Nephron (organoid): ENCODE measurements around the gene SKP2.
"Not testable (repeated sequence)": the region's sequence is repeated elsewhere in the genome, so short reads cannot be mapped to it uniquely, and the experiment has no call there.

Experiments used
- H3K27ac Mint-ChIP-seq, 3 experiments: 2 replicates each; pipeline ENCODE4 v1.8.0; 2020; ENCODE audit warnings: mixed read lengths in 3 of 3, mild to moderate bottlenecking in 2 of 3, moderate library complexity in 1 of 3
- H3K27me3 Mint-ChIP-seq: 2 replicates; pipeline ENCODE4 v1.8.0; 2021; ENCODE audit warnings: low read depth, mild to moderate bottlenecking, moderate library complexity, mixed read lengths
- H3K36me3 Mint-ChIP-seq: 2 replicates; pipeline ENCODE4 v1.8.0; 2020; ENCODE audit warnings: low read depth, mixed read lengths
- H3K4me1 Mint-ChIP-seq: 2 replicates; pipeline ENCODE4 v1.8.0; 2020; ENCODE audit warnings: mixed read lengths
- H3K4me3 Mint-ChIP-seq, 3 experiments: 2 replicates each; pipeline ENCODE4 v1.8.0; 2020; ENCODE audit warnings: mild to moderate bottlenecking in 3 of 3, mixed read lengths in 3 of 3, moderate library complexity in 2 of 3
- H3K9me3 Mint-ChIP-seq: 2 replicates; pipeline ENCODE4 v1.8.0; 2020; ENCODE audit warnings: mixed read lengths
- TF ChIP-seq, protein P1 (sequence below), 3 experiments: fragments of 200-600 bp; sonication (generic); IDR thresholded peaks; one replicate each; pipeline ENCODE4 v1.5.0; 2021; ENCODE audit warnings: antibody characterized with exemption in 3 of 3; ENCODE audit not compliant: unreplicated experiment in 3 of 3

SKP2 gene

DNA sequence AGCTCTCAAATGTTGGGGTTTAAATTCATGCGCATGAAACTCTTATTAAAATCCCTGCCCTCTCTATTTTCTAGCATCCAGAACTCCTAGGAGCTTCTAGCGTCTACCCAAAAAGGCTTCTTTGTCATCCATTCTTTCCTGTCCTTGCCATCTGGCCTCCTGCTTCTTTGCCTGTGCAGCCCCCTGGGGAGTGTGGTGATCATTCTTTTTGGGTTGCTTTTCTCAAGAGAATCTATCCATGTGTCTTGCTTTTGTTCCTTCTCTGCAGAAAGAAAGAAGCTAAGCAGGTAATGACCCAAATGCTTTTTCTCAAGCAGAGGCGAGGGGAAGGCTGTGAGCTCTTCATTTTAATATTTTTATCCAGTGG lies 26.6 kb downstream of the SKP2 start:
- Mint-ChIP-seq H3K27me3 (no peaks in the 10 kb centered on the region), H3K4me3 (no peak overlapping the region), H3K9me3 (no peaks in the 10 kb centered on the region), H3K36me3 (peaks cover 76% of the 10 kb centered on the region), H3K27ac (no peak overlapping the region), H3K4me1 (no peaks in the 10 kb centered on the region)
- TF ChIP-seq, protein P1, sequence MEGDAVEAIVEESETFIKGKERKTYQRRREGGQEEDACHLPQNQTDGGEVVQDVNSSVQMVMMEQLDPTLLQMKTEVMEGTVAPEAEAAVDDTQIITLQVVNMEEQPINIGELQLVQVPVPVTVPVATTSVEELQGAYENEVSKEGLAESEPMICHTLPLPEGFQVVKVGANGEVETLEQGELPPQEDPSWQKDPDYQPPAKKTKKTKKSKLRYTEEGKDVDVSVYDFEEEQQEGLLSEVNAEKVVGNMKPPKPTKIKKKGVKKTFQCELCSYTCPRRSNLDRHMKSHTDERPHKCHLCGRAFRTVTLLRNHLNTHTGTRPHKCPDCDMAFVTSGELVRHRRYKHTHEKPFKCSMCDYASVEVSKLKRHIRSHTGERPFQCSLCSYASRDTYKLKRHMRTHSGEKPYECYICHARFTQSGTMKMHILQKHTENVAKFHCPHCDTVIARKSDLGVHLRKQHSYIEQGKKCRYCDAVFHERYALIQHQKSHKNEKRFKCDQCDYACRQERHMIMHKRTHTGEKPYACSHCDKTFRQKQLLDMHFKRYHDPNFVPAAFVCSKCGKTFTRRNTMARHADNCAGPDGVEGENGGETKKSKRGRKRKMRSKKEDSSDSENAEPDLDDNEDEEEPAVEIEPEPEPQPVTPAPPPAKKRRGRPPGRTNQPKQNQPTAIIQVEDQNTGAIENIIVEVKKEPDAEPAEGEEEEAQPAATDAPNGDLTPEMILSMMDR (IDR thresholded peaks at IDR 0.05; ENCODE audit: unreplicated experiment in 3 of 3): no peak

DNA sequence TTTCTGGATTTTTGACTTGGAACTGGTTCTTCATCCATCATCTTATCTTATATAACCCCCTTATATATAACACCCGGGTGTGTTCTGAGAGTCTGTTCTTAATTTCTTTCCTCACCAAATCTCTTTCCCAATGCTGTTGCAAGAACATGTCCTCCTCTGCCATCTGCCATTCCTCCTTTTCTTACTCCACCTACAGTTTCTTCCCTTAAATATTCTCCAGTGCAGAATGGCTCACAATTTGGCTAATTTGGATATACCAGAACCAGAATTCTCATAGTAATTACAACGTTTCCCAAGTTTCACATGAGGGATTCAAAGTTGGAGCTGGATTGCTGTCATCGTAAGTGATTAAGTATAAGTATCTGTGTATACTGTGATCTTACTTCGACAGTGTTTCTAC lies 28.0 kb downstream of the SKP2 start:
- TF ChIP-seq, protein P1 (IDR thresholded peaks at IDR 0.05; ENCODE audit: unreplicated experiment in 3 of 3): no peak
- H3K4me3 Mint-ChIP-seq: no peak overlapping the region
- H3K4me1 Mint-ChIP-seq: no peaks in the 10 kb centered on the region
- no peaks in the 10 kb centered on the region for H3K27me3 Mint-ChIP-seq
- no peak overlapping the region for H3K27ac Mint-ChIP-seq
- peaks cover 2% of the 10 kb centered on the region for H3K9me3 Mint-ChIP-seq
- H3K36me3 Mint-ChIP-seq: peaks cover 75% of the 10 kb centered on the region

DNA sequence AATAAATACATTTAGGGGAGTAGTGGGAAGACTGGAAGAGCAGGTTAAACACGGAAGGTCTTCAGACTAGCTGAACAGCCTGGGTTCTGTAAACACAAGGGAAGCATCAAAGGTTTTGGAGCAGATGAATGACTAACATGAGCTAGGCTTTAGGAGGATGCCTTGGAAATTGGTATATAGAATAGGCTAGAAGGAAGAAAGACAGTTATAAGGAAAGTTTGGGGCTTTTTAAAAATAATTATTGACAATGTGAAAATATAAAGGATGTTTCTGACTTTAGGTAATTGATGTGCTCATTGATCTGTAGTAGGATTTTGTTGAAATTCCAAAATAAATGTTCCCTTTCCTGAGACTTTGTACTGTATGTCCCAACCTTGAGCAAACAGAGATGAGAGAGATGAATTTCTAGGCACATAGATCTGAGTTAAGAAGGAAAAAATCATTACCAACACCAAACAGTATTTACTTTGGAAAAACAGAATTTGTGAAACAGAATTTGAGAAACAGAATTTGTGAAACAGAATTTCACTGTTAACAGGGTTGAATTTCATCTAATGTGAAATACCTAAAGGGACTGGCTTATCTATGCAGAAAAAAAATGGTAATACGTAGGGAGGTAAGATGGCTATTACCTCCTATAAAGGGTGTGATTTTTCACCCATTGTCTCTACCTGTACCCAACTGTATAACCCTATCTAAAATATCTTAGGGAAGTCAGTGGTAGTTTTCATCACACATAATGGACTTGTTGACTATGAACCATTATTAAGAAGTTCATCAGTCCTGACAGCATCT lies 28.8 kb downstream of the SKP2 start:
- Mint-ChIP-seq H3K9me3 (peaks cover 7% of the 10 kb centered on the region), H3K4me1 (no peaks in the 10 kb centered on the region), H3K4me3 (no peak overlapping the region), H3K27ac (no peak overlapping the region), H3K27me3 (no peaks in the 10 kb centered on the region), H3K36me3 (peaks cover 81% of the 10 kb centered on the region)
- TF ChIP-seq, protein P1 (IDR thresholded peaks at IDR 0.05; ENCODE audit: unreplicated experiment in 3 of 3): no peak

DNA sequence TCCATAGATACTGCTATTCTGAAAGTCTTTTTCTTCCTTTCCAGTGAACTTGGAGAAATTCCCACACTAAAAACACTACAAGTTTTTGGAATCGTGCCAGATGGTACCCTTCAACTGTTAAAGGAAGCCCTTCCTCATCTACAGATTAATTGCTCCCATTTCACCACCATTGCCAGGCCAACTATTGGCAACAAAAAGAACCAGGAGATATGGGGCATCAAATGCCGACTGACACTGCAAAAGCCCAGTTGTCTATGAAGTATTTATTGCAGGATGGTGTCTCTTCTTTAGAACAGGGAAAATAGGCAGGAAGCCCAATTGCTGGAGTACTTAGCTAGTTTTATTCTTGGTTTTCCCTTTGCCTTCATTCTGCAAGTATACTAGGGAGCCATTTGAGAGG lies 29.9 kb downstream of the SKP2 start:
- H3K27me3 Mint-ChIP-seq: no peaks in the 10 kb centered on the region
- H3K9me3 Mint-ChIP-seq: peaks cover 15% of the 10 kb centered on the region
- no peaks in the 10 kb centered on the region for H3K4me1 Mint-ChIP-seq
- H3K4me3 Mint-ChIP-seq: no peak overlapping the region
- H3K36me3 Mint-ChIP-seq: peaks cover 87% of the 10 kb centered on the region
- no peak overlapping the region for H3K27ac Mint-ChIP-seq
- TF ChIP-seq, protein P1 (IDR thresholded peaks at IDR 0.05; ENCODE audit: unreplicated experiment in 3 of 3): no peak

DNA sequence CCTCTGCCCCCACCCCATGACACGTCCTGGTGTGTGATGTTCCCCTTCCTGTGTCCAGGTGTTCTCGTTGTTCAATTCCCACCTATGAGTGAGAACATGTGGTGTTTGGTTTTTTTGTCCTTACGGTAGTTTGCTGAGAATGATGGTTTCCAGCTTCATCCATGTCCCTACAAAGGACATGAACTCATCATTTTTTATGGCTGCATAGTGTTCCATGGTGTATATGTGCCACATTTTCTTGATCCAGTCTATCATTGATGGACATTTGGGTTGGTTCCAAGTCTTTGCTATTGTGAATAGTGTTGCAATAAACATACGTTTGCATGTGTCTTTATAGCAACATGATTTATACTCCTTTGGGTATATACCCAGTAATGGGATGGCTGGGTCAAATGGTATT lies 32.5 kb downstream of the SKP2 start:
- H3K4me3 Mint-ChIP-seq, H3K4me1 Mint-ChIP-seq, H3K27ac Mint-ChIP-seq, H3K27me3 Mint-ChIP-seq: not testable (repeated sequence)
- peaks cover 98% of the 10 kb centered on the region for H3K36me3 Mint-ChIP-seq
- peaks cover 38% of the 10 kb centered on the region for H3K9me3 Mint-ChIP-seq

DNA sequence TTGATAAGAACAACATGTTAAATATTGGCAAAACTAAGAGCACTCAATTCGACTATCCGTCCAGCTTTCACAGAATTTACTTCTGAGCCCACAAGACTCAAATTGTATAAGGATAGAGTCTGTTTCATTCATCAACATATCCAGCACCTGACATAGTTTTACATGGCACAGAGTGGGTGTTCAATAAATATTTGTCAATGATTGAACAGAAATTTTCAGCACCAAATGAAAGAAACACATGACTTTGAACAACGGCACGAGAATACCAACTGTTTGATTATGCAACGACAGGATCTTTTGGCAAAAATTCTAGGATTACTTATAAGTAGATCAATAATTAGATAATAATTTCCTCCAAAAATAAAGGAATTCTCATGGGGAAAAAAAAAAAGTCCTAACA lies 41.8 kb downstream of the SKP2 start:
- Mint-ChIP-seq H3K9me3 (peaks cover 18% of the 10 kb centered on the region), H3K4me3 (no peak overlapping the region), H3K27ac (no peak overlapping the region), H3K36me3 (peaks cover 77% of the 10 kb centered on the region), H3K27me3 (no peaks in the 10 kb centered on the region), H3K4me1 (no peaks in the 10 kb centered on the region)
- TF ChIP-seq, protein P1 (IDR thresholded peaks at IDR 0.05; ENCODE audit: unreplicated experiment in 3 of 3): no peak
